ENCODE data around the gene TOLLIP.

- TF ChIP-seq CTCF (IDR thresholded peaks at IDR 0.05 in 8 of 11, conservative IDR thresholded peaks at IDR 0.05 in 3 of 11) (no peak), POLR2A (IDR thresholded peaks at IDR 0.05) (no peak)
Observed at GRCh38 chr11:1281974-1282365, 27.5 kb downstream of the TOLLIP start.
